ENCODE data around the gene PPARA.

PPARA gene

GRCh38 chr22:46237453-46238124 is 87.3 kb downstream of the PPARA start:
- H3K4me3 ChIP-seq (ENCODE audit: low read depth, low read length): no peak overlapping the region
- no peak for TF ChIP-seq CTCF (IDR thresholded peaks at IDR 0.05; ENCODE audit: control insufficient read depth, extremely low read depth, insufficient read depth)
- no peak for DNase-seq (ENCODE audit: low read depth)

GRCh38 chr22:46238541-46238940 is 88.2 kb downstream of the PPARA start:
- no peak for DNase-seq (ENCODE audit: low read depth)
- no peak overlapping the region for H3K4me3 ChIP-seq (ENCODE audit: low read depth, low read length)
- TF ChIP-seq CTCF (IDR thresholded peaks at IDR 0.05; ENCODE audit: control insufficient read depth, extremely low read depth, insufficient read depth): no peak

GRCh38 chr22:46239261-46240048 is 89.1 kb downstream of the PPARA start:
- H3K4me3 ChIP-seq (ENCODE audit: low read depth, low read length): no peak overlapping the region
- no peak for TF ChIP-seq CTCF (IDR thresholded peaks at IDR 0.05; ENCODE audit: control insufficient read depth, extremely low read depth, insufficient read depth)
- no peak for DNase-seq (ENCODE audit: low read depth)

- H3K4me3 ChIP-seq (ENCODE audit: low read depth, low read length): no peak overlapping the region
- DNase-seq (ENCODE audit: low read depth): no peak
- TF ChIP-seq CTCF (IDR thresholded peaks at IDR 0.05; ENCODE audit: control insufficient read depth, extremely low read depth, insufficient read depth): no peak
Observed at GRCh38 chr22:46240073-46240472, 89.7 kb downstream of the PPARA start.

- TF ChIP-seq CTCF (IDR thresholded peaks at IDR 0.05; ENCODE audit: control insufficient read depth, extremely low read depth, insufficient read depth): no peak
- DNase-seq (ENCODE audit: low read depth): no peak
- no peak overlapping the region for H3K4me3 ChIP-seq (ENCODE audit: low read depth, low read length)
Observed at GRCh38 chr22:46240506-46240905, 90.2 kb downstream of the PPARA start.

GRCh38 chr22:46240907-46241306 is 90.6 kb downstream of the PPARA start:
- DNase-seq (ENCODE audit: low read depth): no peak
- no peak for TF ChIP-seq CTCF (IDR thresholded peaks at IDR 0.05; ENCODE audit: control insufficient read depth, extremely low read depth, insufficient read depth)
- no peak overlapping the region for H3K4me3 ChIP-seq (ENCODE audit: low read depth, low read length)
